DMS 273 (cell line): Measurements from ENCODE around the gene CLIP2.
"Not testable (repeated sequence)": the region's sequence is repeated elsewhere in the genome, so short reads cannot be mapped to it uniquely, and the experiment has no call there.

Source experiments
- DNase-seq: peaks from one replicate; lab custom pipeline; 2025; ENCODE audit not compliant: unreplicated experiment; lab: John Stamatoyannopoulos, UW

Gene CLIP2

DNA sequence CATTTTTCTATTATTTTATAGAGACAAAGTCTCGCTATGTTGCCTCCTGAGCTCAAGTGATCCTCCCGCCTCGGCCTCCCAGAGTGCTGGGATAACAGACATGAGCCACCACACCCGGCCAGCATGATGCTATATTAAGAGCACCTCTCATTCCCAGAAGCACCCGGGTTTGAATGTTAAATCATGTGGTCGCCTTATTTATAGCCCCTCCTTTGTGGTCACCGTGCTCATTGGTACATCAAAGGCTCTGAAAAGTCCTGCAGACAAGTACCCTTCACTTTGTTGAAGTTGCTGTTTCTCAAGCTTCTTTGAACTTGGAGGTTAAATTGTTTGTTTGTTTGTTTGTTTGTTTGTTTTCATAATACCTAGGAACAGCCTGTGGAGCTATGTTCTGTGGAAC lies 40.0 kb downstream of the CLIP2 start:
- DNase-seq = no peak

DNA sequence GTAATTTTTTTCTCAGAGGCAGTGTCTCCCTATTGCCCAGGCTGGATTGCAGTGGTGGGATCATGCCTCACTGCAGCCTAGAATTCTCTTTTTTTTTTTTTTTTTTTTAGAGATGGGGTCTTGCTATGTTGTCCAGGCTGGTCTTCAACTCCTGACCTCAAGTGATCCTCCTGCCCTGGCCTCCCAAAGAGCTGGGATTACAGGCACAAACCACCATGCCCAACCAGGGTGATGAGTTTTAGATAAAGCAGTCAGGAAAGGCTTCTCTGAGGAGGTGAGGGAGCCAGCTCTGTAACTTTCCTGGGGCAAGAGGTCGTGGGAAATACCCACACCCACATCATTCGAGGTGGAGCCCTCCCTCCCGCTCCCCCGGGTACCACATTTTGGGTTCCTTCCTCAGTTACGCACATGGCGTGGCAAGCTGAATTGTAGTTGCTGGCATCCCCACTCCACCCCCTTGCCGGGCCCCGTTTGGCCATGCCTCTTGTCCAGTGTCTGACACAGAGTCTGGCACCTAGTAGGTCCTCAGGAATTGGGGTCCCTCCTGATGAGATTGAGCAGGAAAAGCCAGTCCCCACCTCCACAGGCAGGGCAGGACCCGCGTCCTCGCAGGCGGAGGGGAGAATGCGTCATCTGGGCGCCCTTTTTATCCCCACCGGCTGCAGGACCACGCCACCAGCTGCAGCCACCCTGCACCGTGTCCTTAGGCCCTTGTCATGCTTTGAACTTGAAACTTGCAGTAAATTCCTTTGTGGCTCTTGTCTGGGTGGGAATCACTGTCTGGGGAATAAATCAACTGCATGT lies 43.4 kb downstream of the CLIP2 start:
- DNase-seq = no peak

DNA sequence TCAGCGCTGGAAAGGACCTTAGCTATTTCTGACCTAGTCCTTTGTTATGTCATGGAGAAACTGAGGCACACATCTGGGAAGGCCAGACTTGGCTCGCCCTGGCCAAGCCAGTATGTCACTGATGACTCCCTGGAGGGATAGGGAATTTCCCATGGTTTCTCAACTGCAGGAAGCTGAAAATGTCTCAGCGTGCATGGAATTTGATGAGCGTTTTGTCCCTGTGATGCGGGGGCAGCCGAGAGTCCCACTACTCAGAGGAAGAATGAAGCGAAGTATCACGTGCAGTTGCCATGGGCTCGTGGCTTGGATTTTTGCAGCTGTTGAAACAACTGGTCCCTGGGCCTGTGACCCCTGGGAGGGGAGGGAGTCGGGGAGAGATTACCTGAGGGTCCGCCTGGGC lies 44.8 kb downstream of the CLIP2 start:
- no peak for DNase-seq

DNA sequence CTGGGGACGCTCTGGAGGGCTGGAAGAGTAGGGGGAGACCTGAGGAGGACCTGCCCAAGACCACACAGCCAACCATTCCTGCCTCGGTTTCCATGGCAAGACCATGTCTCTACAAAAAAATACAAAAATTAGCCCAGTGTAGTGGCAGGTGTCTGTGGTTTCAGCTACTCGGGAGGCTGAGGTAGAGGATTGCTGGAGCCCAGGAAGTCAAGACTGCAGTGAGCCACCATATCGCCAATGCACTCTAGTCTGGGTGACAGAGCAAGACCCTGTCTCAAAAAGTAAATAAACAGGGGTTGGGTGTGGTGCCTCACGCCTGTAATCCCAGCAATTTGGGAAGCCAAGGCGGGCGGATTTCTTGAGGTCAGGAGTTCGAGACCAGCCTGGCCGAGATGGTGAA lies 48.7 kb downstream of the CLIP2 start:
- no peak for DNase-seq

DNA sequence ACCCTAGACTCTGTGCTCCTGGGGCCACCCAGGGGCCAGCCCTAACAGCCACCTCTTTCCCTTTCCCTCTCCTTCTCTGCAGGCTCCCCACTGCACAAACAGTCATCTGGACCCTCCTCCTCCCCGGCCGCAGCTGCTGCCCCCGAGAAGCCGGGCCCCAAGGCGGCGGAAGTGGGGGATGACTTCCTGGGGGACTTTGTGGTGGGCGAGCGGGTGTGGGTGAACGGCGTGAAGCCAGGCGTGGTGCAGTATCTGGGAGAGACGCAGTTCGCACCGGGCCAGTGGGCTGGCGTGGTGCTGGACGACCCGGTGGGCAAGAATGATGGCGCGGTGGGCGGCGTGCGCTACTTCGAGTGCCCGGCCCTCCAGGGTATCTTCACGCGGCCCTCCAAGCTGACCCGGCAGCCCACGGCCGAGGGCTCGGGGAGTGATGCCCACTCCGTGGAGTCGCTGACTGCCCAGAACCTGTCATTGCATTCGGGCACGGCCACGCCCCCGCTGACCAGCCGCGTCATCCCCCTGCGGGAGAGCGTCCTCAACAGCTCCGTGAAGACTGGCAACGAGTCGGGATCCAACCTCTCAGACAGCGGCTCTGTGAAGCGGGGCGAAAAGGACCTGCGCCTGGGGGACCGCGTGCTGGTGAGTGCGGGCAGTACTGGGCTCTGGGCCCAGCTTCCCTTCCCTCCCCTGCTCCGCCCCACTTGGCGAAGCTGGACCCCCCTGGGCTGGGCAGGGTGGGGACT lies 49.3 kb downstream of the CLIP2 start:
- no peak for DNase-seq

DNA sequence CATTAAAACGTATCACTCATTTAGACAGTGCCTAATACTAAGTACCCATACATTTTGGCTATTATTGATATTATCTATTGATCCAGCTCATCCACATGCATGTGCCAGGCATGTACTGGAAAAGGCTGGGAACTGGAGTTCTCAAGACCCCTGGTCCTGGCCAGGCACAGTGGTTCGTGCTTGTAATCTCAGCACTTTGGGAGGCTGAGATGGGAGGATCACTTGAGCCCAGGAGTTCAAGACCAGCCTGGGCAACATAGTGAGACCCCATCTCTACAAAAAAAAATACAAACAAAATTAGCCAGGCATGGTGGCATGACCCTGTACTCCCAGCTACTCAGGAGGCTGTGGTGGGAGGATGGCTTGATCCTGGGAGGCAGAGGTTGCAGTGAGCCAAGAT lies 50.4 kb downstream of the CLIP2 start:
- not testable (repeated sequence) for DNase-seq

DNA sequence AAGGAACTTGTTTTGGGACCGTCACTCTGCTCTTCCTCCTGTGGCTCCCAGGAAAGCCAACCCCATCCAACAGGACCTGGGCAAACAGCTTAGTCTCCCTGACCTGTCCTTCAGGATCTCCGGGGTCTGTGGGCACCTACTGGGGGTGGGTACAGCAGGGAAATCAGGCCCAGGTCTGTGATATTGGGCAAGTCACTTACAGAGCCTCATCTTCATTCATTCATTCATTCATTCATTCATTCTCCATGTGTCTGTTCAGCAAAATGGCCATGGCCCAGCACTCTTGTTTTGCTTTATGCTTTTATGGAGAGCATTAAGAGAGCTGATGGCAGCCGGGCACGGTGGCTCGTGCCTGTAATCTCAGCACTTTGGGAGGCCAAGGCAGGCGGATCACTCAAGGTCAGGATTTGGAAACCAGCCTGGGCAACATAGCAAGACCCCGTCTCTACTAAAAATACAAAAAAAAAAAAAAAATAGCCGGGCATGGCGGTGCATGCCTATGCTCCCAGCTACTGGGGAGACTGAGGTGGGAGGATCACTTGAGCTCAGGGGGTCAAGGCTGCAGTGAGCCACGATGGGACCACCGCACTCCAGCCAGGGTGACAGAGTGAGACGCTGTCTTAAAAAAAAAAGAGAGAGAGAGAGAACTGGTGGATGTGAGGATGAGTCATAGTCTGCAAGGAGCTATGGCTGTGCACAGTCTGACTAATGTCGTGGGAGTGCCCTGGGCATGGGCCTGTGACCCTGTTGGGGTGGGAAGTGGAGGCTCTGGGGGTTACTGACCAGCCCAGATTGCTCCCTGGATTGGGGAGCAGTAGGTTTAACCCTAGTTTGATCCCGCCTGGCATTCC lies 54.3 kb downstream of the CLIP2 start:
- DNase-seq = no peak

DNA sequence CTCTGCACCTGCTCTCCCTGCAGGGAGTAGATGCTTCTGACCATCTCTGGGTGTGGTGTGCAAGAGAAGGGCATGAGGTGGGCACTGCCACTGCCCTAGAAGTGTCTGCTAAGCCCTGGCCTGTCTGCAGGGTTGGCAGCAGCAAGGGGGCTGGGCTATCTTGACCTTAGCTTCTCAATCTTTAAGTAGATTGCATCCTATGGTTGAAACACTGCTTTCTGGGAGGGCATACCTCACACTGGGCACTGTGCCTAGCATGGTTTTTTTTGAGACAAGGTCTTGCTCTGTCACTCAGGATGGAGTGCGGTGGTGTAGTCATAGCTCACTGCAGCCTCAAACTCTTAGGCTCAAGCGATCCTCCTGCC lies 54.9 kb downstream of the CLIP2 start:
- no peak for DNase-seq

DNA sequence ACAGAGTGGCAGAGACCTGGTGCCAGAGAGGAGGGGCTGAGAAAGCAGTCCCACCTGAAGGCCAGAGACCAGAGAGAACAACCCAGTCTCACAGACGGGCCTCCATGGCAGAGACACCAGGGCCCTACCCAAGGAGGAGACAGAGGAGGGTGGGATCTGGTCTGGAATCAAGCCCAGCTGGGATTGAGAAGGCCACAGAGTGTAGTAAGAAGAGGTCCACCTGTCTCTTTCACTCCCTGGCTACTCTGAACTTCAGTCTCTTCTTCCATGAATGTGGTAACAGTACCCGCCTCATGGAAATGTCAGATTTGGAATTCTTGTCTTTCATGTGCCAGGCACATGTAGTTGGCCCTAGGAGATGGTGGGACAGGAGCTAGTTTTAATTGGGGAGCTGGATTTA lies 55.6 kb downstream of the CLIP2 start:
- DNase-seq = no peak

DNA sequence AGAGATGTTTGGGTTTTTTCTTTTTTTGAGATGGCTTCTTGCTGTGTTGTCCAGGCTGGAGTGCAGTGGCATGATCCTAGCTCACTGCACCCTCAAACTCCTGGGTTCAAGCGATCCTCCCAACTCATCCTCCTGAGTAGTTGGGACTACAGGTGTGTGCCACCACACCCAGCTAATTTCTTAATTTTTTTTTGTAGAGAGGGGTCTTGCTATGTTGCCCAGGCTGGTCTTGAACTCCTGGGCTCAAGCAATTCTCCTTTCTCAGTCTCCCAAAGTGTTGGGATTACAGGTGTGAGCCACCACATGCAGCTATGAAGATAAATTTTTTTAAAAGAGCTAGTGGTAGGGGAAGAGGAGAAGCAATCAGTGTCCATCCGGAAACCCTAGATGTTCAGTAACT lies 56.8 kb downstream of the CLIP2 start:
- no peak for DNase-seq

DNA sequence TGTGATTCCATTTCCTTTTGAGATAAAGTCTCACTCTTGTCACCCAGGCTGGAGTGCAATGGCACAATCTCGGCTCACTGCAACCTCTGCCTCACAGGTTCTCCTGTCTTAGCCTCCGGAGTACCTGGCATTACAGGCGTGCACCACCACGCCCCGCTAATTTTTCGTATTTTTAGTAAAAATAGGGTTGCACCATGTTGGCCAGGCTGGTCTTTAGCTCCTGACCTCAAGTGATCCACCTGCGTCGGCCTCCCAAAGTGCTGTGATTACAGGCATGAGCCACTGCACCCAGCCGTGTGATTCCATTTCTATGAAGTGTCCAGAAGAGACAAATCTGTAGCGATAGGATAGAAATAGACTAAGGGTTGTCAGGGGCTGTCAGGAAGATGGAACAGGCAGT lies 60.4 kb downstream of the CLIP2 start:
- no peak for DNase-seq

DNA sequence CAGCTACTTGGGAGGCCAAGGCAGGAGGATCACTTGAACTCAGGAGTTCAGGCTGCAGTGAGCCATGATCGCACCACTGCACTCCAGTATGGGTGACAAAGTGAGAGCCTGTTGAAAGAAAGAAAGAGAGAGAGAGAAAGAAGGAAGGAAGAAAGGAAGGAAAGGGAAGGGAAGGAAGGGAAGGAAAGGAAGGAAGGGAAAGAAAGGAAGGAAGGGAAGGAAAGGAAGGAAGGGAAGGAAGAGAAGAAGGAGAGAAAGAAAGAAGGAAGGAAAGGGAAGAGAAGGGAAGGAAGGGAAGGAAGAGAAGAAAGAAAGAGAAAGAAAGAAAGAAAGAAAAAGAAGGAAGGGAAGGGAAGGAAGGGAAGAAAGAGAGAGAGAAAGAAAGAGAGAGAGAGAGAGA lies 61.5 kb downstream of the CLIP2 start:
- no peak for DNase-seq

DNA sequence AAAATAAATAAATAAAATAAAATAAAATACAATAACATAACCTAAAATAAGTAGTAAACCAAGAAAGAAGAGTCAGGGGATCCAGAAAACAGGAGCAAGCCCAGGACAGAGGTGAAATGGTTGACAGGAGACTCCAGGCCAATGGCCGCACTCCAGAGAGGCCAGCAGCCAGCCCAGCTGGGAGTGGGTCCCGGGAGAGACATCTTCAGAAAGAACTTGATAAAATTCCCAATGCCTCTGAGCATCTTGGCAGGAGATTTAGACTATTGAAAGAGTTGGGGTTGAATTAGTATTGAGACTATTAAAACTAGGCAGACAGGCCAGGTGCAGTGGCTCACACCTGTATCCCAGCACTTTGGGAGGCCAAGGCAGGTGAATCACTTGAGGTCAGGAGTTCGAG lies 62.6 kb downstream of the CLIP2 start:
- no peak for DNase-seq

DNA sequence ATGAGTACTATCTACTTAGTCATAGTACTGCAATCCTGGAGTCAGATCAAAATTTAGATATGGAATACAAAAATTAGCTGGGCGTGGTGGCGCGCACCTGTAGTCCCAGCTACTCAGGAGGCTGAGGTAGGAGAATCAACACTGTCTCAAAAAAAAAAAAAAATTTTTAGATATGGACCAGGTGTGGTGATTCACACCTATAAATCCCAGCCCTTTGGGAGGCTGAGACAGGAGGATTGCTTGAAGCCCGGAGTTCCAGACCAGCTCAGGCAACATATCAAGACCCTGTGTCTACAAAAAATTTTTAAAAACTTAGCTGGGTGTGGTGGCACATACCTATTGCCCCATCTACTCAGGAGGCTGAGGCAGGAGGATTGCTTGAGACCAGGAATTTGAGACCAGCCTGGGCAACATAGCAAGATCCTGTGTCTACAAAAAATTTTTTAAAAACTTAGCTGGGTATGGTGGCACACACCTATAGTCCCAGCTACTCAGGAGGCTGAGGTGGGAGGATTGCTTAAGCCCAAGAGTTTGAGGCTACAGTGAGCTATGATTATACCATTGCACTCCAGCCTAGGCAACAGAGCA lies 63.4 kb downstream of the CLIP2 start:
- DNase-seq = not testable (repeated sequence)

DNA sequence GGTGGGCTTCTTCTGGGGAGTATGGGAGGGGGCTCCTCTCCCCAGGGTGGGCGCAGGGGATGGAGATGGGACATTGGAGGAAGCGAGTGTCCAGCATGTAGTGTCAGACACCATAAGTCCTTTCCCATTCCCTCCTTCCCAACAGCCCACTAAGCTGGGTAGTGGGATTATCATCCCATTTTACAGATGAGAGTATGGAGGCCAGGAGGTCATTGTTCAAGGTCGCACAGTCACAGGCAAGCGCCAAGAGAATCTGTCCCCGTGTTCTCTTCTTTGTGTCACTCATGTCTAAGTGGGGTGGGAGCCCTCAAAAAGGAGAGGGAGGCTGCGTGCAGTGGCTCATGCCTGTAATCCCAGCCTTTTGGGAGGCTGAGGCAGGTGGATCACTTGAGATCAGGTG lies 64.8 kb downstream of the CLIP2 start:
- DNase-seq = no peak

DNA sequence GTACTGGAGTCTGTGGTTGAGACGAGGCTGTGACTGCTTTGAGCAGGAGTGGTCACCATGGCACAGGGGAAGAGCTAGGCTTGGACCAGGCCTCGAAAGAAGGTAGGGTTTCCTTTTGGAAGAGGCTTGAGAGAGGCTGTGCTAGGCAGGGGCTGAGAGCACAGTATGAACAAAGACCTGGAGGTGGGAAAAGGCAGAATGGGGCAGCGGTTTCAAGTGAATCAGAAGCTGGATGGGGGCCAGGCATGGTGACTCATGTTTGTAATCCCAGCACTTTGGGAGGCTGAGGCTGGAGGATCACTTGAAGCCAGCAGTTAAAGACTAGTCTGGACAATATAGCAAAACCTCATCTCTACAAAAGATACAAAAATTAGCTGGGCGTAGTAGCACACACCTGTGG lies 65.9 kb downstream of the CLIP2 start:
- DNase-seq = peak; percentile 59

DNA sequence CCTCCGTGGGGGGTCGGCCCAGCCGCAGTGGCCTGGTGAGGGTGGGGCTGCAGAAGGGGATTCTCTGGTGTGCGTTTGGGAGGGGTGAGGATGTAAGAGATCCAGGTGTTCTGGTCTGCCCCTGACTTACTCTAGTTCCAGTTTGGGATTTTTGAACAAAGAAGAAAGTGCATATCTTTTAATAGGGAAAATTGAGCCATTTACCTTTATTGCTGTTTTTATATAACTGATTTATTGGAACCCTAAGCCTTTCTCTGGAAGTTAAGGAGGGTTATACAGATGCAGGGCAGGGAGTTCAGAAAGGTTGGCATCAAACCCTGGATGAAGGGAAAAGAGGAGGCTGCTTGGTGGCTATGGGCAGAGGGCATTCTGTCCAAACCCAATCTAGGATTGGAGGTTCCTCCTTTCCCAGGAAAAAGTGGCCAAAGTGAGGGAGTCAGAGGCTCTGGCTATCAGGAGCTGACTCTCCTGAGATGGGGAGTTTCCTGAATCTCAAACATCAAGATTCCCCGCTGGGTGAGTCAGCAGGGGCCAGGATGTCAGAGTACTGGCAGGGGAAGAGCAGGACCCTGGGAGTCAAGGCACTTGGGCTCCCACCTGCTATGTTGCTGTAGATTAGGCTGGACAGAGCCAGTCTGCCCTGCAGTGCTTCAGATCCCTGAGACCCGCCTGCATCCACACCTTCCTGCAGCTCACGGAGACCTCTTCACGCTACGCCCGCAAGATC lies 67.5 kb downstream of the CLIP2 start:
- no peak for DNase-seq

DNA sequence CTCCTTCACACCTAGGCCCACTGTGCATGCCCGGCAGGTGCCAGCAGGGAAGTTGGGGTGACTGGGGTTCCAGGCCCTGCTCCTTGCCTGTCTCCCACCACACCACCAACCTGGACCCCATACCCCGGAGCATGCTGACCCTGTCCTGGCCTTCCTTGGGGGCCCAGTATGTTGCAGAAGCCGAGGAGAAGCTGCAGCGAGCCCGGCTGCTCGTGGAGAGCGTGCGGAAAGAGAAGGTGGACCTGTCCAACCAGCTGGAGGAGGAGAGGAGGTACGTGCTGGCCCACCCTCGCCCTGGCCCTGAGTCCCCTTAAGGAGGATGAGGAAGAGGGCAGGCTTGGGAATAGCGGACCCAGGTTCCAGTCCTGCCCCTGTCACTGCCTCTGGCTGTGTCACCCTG lies 70.8 kb downstream of the CLIP2 start:
- no peak for DNase-seq

DNA sequence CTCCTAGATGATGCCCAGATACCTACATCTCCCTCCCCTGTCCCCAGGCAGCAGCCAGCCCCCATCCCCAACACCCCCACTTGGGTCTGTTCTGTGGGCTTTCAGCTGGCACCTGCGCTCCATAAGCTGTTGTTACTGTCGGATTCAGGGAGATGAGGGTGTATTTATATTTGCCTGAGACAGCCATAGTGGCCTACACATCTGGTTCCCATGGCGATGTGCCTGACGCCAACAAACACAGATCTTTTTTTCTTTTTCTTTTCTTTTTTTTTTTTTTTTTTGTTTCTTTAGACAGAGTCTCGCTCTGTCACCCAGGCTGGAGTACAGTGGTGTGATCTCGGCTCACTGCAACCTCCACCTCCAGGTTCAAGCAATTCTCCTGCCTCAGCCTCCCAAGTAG lies 73.1 kb downstream of the CLIP2 start:
- no peak for DNase-seq

DNA sequence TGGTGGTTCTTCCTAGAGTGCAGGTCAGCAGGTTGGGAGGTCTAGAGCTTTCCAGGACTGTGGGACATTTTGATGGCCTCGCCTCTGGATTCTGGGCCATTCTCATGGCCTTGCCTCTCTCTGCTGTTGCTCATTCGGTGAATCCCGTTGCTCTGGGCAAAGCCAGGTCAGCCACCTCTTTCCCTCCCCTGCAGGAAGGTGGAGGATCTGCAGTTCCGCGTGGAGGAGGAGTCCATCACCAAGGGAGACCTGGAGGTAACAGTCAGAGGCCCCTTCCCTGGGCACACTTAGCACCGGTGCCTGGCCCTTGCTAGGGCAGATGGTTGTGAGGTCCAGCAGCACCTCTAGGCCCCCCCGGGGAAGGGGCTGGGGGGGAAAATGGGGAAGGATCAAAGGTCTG lies 74.9 kb downstream of the CLIP2 start:
- peak; percentile 61 for DNase-seq
